HG03103 (cell line): ENCODE results near the gene RBSN.

Experiments
- ATAC-seq: cut with Tn5 transposase; IDR thresholded peaks from one replicate; pipeline ENCODE4 v1.9.1; 2021; ENCODE audit warnings: low read depth; ENCODE audit not compliant: unreplicated experiment

The RBSN gene

GRCh38 chr3:15102256-15102655 lies 3.3 kb upstream of the RBSN start:
- ATAC-seq, result no peak

GRCh38 chr3:15099364-15100098 lies 583 bp upstream of the RBSN start:
- peak; percentile 9 for ATAC-seq

- ATAC-seq, result no peak
Measured at GRCh38 chr3:15097891-15098290, 1.1 kb downstream of the RBSN start.

DNA sequence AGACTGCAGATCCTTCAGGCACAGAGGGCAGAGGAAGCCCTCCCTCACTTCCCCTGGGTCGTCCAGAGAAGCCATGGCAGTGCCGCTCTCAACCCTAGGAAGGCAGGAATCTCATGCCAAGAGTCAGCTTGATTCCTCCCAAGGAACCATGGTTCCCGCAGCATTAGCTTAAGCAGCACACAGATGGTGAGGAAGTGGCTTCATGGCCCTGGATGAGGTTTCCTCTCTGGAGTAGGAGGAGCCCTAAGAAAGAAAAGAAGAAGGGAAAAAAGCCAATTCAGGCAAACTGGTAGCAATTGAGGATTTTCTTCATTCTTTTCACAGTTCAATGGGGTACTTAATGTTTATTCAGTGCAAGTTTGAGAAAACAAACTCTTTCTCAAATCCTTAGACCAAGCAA lies 2.9 kb downstream of the RBSN start:
- ATAC-seq, result no peak

- ATAC-seq, result no peak
Measured at GRCh38 chr3:15094187-15094875, 4.6 kb downstream of the RBSN start.

GRCh38 chr3:15092686-15093085 lies 6.3 kb downstream of the RBSN start:
- ATAC-seq, result no peak

- no peak for ATAC-seq
Measured at GRCh38 chr3:15091575-15091974, 7.4 kb downstream of the RBSN start.

DNA sequence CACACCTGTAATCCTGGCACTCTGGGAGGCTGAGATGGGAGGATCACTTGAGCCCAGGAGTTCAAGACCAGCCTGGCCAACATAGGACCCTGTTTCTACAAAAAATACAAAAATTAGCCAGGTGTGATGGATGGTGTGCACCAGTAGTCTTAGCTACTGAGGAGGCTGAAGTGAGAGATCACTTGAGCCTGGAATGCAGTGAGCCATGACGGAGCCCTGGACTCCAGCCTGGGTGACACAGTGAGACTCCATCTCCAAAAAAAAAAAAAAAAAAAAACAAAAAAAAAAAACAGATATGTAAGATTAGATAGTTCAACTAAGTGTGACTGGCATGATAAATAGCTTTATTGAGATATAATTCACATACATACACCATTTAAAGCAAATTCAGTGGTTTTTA lies 9.7 kb downstream of the RBSN start:
- no peak for ATAC-seq

GRCh38 chr3:15086699-15087098 lies 12.2 kb downstream of the RBSN start:
- ATAC-seq, result no peak

- ATAC-seq, result no peak
Measured at GRCh38 chr3:15086263-15086662, 12.7 kb downstream of the RBSN start.

- ATAC-seq, result no peak
Measured at GRCh38 chr3:15083252-15083651, 15.7 kb downstream of the RBSN start.

DNA sequence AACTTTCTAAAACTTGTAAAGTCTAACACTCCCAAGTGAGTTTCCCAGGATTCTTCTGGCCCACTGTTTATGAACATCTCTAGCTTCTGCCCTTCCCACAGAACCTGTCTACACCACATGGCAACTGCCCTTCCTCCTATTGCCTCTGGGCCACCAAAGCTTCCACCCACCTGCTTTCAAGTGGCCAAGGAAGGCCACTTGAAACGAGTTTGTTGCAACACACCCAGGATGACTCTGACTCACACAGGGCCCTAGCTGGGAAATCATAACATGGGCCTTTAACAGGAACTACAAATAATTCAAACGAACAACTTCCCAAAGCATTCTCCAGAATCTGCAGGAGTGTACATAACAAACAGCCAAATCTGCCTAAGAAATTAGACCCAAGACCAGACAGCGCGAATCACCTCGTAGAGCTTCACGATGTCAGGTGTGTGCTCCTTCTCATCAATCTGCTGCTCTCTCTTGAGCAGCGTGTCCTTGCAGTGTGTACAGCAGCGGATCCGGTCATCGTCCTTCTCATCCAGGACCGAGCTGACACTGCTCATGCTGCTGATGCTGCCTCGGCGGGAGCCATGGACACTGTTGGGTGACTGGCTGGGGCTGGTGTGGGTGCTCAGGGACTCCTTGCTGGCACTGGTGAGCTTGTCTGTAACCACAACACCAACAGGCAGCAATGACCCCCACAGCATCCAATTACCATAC lies 16.8 kb downstream of the RBSN start:
- ATAC-seq, result no peak

DNA sequence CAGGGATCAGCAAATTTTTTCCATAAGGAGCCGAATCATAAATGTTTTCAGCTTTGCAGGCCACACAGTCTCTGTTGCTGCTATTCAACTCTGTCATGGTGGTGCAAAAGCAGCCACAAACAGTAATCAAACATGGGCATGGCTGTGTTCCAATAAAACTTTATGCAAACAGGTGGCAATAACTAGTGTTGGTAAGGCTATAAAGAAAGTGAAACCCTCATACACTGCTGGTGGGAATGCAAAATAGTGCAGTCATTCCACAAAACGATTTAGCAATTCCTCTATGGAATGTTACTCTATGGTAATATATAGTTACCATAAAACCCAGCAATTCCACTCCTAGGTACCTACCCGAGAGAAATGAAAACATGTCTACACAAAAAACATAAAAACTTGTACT lies 19.9 kb downstream of the RBSN start:
- no peak for ATAC-seq

GRCh38 chr3:15074500-15074899 lies 24.4 kb downstream of the RBSN start:
- no peak for ATAC-seq

GRCh38 chr3:15071699-15072098 lies 27.2 kb downstream of the RBSN start:
- ATAC-seq, result no peak

- no peak for ATAC-seq
Measured at GRCh38 chr3:15069441-15069840, 29.5 kb downstream of the RBSN start.

DNA sequence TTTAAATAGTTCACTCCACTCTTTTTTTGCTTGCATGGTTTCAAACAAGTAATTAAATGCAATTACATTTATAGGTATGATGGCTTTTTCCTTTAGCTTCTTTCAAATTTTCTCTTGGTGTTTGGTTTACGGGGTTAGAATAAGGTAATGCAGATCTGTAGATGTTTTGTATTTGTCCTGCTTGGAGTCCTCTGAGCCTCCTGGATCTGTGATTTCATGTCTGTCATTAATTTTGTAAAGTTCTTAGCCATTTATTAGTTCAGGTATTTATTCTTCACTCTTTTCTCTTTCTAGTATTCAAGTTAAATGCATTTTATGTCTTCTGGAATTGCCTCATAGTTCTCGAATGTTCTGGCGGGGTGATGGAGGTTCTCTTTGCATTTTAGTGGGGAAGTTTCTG lies 32.5 kb downstream of the RBSN start:
- ATAC-seq, result no peak

- no peak for ATAC-seq
Measured at GRCh38 chr3:15065550-15066007, 33.4 kb downstream of the RBSN start.

DNA sequence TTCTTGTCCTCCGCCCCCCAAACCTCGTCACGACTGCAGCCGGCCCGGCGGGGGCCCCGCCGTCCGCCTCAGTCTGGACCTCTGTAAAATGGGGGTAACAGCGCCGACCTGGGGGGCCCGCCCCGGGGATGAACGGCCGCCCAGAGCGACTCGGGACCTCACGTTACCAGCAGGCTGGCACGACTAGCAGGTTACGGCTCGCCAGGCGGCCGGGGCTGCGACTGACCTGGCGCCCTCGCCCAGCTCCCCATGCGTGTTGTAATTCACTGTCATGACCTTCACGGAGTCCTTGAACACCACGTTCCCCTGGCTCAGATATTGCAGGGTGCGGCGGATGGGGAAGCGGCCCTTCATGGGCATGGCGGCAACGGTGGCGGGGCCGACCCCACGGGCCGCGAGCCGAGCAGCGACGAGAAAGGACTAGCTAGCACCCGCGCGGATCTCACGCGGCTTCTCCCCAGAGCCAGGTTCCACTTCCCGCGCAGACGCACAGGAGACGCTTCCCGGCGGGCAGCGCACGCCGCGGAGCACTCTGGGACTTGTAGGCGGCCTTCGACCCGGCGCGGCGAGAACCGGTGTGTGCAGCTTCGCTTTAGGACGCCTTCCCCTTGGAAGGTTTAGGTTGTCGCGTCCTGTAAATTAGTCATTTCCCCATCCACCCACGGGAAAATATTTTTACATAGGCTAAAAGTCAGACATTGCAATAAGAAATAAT lies 34.0 kb downstream of the RBSN start, which contains the start of gene MRPS25:
MRPS25 (minus strand) TSS at position 481 of the 715 bp plus-strand sequence; CDS start at position 360, 121 bp downstream.
- peak; percentile 95 for ATAC-seq

GRCh38 chr3:15064299-15064834 lies 34.6 kb downstream of the RBSN start:
- peak; percentile 14 for ATAC-seq
